ENCODE data around the gene COL11A2. TPM values are rescaled to one million over a fixed set of nuclear protein-coding genes. Genes with fewer than 3 reads are reported as not detected.

Gene COL11A2
- total RNA-seq, 2 donors from 2014 or later: 0.78 to 2.3 TPM

DNA sequence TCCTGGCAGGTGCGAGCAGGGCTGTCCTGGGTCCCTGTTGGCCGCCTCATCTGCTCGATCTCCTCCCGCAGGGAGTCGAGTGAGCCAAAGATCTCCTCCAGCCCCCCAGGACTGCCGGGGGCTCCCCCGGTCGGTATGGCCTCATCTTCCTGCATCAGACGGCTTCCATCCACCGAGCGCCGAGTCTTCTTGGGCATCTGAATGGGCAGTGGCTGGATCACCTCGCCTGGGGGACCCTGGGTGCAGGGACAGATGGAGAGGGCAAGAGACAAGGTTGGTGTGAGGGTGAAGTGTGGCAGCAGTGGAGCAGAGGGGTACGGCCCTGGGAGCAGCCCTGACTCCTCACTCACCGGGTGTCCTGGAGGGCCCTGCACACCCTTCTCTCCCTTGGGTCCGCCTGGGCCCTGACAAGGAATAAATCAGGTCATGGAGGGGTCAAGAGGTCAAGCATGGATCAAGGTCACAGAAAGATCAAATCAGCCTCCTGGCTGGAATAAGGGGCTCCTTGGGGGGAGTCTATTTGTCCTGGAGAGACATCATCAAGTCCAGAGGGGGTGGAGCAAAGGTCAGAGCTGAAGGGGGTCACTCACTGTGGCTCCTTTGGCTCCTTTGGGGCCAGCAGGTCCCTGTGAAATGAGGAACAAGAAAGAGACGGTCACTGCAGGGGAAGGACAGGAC, 26.5 kb downstream of the COL11A2 start:
- WGBS, 2 donors: 64 to 70% methylated on average over 8 to 14 of the region's 17 CpGs
- intact Hi-C loops (cut with DNase I): no loop called here

GRCh38 chr6:33164665-33165373, 27.4 kb downstream of the COL11A2 start:
- Histone ChIP-seq H3K9me3 (no peaks in the 10 kb centered on the region), H3K36me3 (replicated peaks in 1 of 2; ENCODE audit: insufficient read depth in 1 of 2, low read depth in 2 of 2) (no peaks in the 10 kb centered on the region), H3K27me3 (no peaks in the 10 kb centered on the region), H3K27ac (no peak overlapping the region), H3K4me1 (peaks cover 13% of the 10 kb centered on the region), H3K4me3 (no peak overlapping the region)
- ATAC-seq: no peak
- DNase-seq: no peak
- WGBS, 2 donors: 43 to 50% methylated on average over 14 of the region's 14 CpGs
- intact Hi-C loops (cut with DNase I): loop anchor here (5.0 kb wide), 1 partner anchor 82 kb away; no protein-coding TSS in a partner anchor
- no peak for TF ChIP-seq POLR2A (IDR thresholded peaks at IDR 0.05)
- TF ChIP-seq, protein P1, sequence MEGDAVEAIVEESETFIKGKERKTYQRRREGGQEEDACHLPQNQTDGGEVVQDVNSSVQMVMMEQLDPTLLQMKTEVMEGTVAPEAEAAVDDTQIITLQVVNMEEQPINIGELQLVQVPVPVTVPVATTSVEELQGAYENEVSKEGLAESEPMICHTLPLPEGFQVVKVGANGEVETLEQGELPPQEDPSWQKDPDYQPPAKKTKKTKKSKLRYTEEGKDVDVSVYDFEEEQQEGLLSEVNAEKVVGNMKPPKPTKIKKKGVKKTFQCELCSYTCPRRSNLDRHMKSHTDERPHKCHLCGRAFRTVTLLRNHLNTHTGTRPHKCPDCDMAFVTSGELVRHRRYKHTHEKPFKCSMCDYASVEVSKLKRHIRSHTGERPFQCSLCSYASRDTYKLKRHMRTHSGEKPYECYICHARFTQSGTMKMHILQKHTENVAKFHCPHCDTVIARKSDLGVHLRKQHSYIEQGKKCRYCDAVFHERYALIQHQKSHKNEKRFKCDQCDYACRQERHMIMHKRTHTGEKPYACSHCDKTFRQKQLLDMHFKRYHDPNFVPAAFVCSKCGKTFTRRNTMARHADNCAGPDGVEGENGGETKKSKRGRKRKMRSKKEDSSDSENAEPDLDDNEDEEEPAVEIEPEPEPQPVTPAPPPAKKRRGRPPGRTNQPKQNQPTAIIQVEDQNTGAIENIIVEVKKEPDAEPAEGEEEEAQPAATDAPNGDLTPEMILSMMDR (IDR thresholded peaks at IDR 0.05): no peak

More for the DNA sequence above, 26.5 kb downstream of the COL11A2 start:
- H3K36me3 ChIP-seq (replicated peaks in 1 of 2; ENCODE audit: insufficient read depth in 1 of 2, low read depth in 2 of 2): no peaks in the 10 kb centered on the region
- H3K4me1 ChIP-seq: peaks cover 13% of the 10 kb centered on the region
- no peaks in the 10 kb centered on the region for H3K27me3 ChIP-seq
- no peaks in the 10 kb centered on the region for H3K9me3 ChIP-seq
- H3K4me3 ChIP-seq: no peak overlapping the region
- no peak for ATAC-seq
- TF ChIP-seq, protein P1 (IDR thresholded peaks at IDR 0.05): no peak
- TF ChIP-seq POLR2A (IDR thresholded peaks at IDR 0.05): no peak
- no peak for DNase-seq
- no peak overlapping the region for H3K27ac ChIP-seq

DNA sequence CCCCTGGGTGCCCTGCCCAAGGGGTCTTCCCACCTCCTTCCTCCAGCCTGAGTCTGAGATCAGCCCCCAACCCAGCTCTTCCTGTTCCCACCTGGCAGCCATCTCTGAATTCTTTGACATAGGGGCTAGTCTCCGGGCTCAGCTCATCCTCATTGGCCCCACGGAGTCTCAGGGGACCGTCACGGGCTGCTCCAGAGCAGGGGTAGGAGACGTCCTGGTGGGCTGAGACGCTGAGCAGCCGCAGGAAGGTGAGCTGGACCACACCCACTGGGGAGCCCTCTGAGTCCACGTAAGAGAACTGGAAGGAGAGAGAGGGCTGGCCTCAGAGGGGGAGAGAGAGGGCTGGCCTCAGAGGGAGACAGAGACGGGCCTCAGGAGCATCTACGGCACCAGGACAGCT, 28.1 kb downstream of the COL11A2 start:
- WGBS, 2 donors: 33% methylated on average over 7 to 10 of the region's 10 CpGs
- intact Hi-C loops (cut with DNase I): loop anchor here (5.0 kb wide), 1 partner anchor 83 kb away; no protein-coding TSS in a partner anchor
- DNase-seq: no peak

DNA sequence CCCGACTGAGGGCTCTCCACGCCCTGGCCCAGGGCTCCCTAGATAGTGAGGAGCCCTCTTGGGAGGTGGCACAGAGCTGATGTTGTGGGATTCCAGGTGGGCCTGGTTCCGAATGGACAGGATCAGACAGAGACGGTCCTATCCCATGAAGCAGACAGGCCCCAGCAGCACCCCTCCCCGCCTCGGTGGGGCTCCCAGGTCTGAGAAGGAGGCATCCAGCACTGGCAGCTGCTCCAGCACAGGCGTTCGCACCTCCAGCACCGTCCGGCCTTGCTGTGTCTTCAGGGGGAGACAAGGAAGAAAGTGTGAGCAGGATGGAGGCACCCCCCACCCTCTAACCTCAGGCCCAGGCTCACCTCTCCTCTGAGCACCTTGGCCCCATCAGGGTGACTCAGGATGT, 28.7 kb downstream of the COL11A2 start:
- TF ChIP-seq POLR2A (IDR thresholded peaks at IDR 0.05): no peak
- TF ChIP-seq, protein P1 (IDR thresholded peaks at IDR 0.05): no peak
- Histone ChIP-seq H3K9me3 (no peaks in the 10 kb centered on the region), H3K4me3 (no peak overlapping the region), H3K27me3 (no peaks in the 10 kb centered on the region), H3K36me3 (replicated peaks in 1 of 2; ENCODE audit: insufficient read depth in 1 of 2, low read depth in 2 of 2) (no peaks in the 10 kb centered on the region), H3K27ac (no peak overlapping the region), H3K4me1 (peaks cover 13% of the 10 kb centered on the region)
- ATAC-seq: no peak
- DNase-seq: no peak
- WGBS, 2 donors: 71 to 80% methylated on average over 1 to 10 of the region's 10 CpGs
- intact Hi-C loops (cut with DNase I): loop anchor here (5.0 kb wide), 1 partner anchor 84 kb away; no protein-coding TSS in a partner anchor

More for the DNA sequence above, 28.1 kb downstream of the COL11A2 start:
- no peak for ATAC-seq
- H3K27me3 ChIP-seq: no peaks in the 10 kb centered on the region
- H3K4me1 ChIP-seq: peaks cover 13% of the 10 kb centered on the region
- H3K4me3 ChIP-seq: no peak overlapping the region
- TF ChIP-seq, protein P1 (IDR thresholded peaks at IDR 0.05): no peak
- no peak for TF ChIP-seq POLR2A (IDR thresholded peaks at IDR 0.05)
- H3K36me3 ChIP-seq (replicated peaks in 1 of 2; ENCODE audit: insufficient read depth in 1 of 2, low read depth in 2 of 2): no peaks in the 10 kb centered on the region
- H3K9me3 ChIP-seq: no peaks in the 10 kb centered on the region
- H3K27ac ChIP-seq: no peak overlapping the region
